PC-3 (cell line): ENCODE results near the gene DNAJA1. TPM values are rescaled to one million over a fixed set of nuclear protein-coding genes. Genes with fewer than 3 reads are reported as not detected.

ENCODE experiments used
- ATAC-seq: fragments of 200-7000 bp; cut with Tn5 transposase; 2 replicates; pipeline ENCODE4 v1.9.1; 2020; ENCODE audit warnings: mild to moderate bottlenecking, moderate library complexity
- BruUV-seq: library from RNA; stranded (reverse); fragments of 400-500 nt; replicated peaks from 2 replicates; lab custom pipeline; 2021; lab: Mats Ljungman, UMichigan
- CTCF ChIA-PET: fragments of 300-600 bp; sonication (Branson Sonifier 250); formaldehyde crosslinking; loops from one replicate; lab custom pipeline; 2022; ENCODE audit warnings: antibody characterized with exemption; lab: Charles Lee
- POLR2A ChIA-PET: fragments of 300-600 bp; sonication (Branson Sonifier 250); formaldehyde crosslinking; loops from one replicate; lab custom pipeline; 2022; ENCODE audit warnings: antibody characterized with exemption; ENCODE audit not compliant: unreplicated experiment; lab: Charles Lee
- DNase-seq: peaks from one replicate; pipeline ENCODE4 v3.0.0-alpha.2; 2015
- H2AFZ ChIP-seq: fragments of 300-600 bp; sonication (generic); 2 replicates; pipeline ENCODE4 v1.6.0; 2016; ENCODE audit warnings: antibody characterized with exemption, low read length
- H3F3A ChIP-seq: fragments of 300-600 bp; sonication (generic); one replicate; pipeline ENCODE4 v1.6.0; 2017; ENCODE audit warnings: antibody characterized with exemption, low read length, control low read depth, mild to moderate bottlenecking; ENCODE audit not compliant: unreplicated experiment
- H3K27ac ChIP-seq: fragments of 300-600 bp; sonication (generic); 2 replicates; pipeline ENCODE4 v1.5.1; 2016; ENCODE audit warnings: mild to moderate bottlenecking, low read length
- H3K27me3 ChIP-seq: fragments of 300-600 bp; sonication (generic); 2 replicates; pipeline ENCODE4 v1.6.1; 2016; ENCODE audit warnings: low read length, mixed read lengths
- H3K36me3 ChIP-seq: fragments of 300-600 bp; sonication (generic); 2 replicates; pipeline ENCODE4 v1.6.1; 2016; ENCODE audit warnings: low read depth, mixed run types, low read length, mixed read lengths
- H3K4me1 ChIP-seq: fragments of 300-600 bp; sonication (generic); 2 replicates; pipeline ENCODE4 v1.5.1; 2016; ENCODE audit warnings: low read length; ENCODE audit not compliant: insufficient read depth
- H3K4me2 ChIP-seq: fragments of 300-600 bp; sonication (generic); 2 replicates; pipeline ENCODE4 v1.6.0; 2016; ENCODE audit warnings: low read length
- H3K4me3 ChIP-seq: fragments of 300-600 bp; sonication (generic); 2 replicates; pipeline ENCODE4 v1.5.1; 2016; ENCODE audit warnings: mild to moderate bottlenecking, low read length, mixed read lengths
- H3K79me2 ChIP-seq: fragments of 300-600 bp; sonication (generic); 2 replicates; pipeline ENCODE4 v1.6.1; 2017; ENCODE audit warnings: low read length, mixed read lengths
- H3K9ac ChIP-seq: fragments of 300-600 bp; sonication (generic); 2 replicates; pipeline ENCODE4 v1.6.0; 2016; ENCODE audit warnings: mild to moderate bottlenecking, low read length
- H3K9me2 ChIP-seq: fragments of 300-600 bp; sonication (generic); replicated peaks from 2 replicates; pipeline ENCODE4 v1.6.1; 2016; ENCODE audit warnings: mixed run types, low read length, mixed read lengths
- H3K9me3 ChIP-seq: fragments of 300-600 bp; sonication (generic); 2 replicates; pipeline ENCODE4 v1.6.1; 2016; ENCODE audit warnings: low read length, mixed read lengths
- H4K20me1 ChIP-seq: fragments of 300-600 bp; sonication (generic); 2 replicates; pipeline ENCODE4 v1.6.1; 2016; ENCODE audit warnings: low read length, mixed read lengths
- CTCF ChIP-seq: fragments of 300-600 bp; sonication (generic); conservative IDR thresholded peaks from 2 replicates; pipeline ENCODE4 v1.5.1; 2017; ENCODE audit warnings: antibody characterized with exemption, low read depth, mild to moderate bottlenecking, low read length
- EZH2 ChIP-seq: fragments of 300-600 bp; sonication (generic); IDR thresholded peaks from one replicate; pipeline ENCODE4 v1.6.1; 2017; ENCODE audit warnings: antibody characterized with exemption, mild to moderate bottlenecking, low read length; ENCODE audit not compliant: unreplicated experiment
- EZH2phosphoT487 ChIP-seq: fragments of 300-600 bp; sonication (generic); IDR thresholded peaks from 2 replicates; pipeline ENCODE4 v1.6.1; 2018; ENCODE audit warnings: mild to moderate bottlenecking, antibody characterized with exemption, low read length, borderline replicate concordance
- intact Hi-C: fragments of 100-400 bp; cut with micrococcal nuclease; formaldehyde crosslinking; loops from 2 replicates; pipeline ENCODE4 v1.9.0; 2023
- total RNA-seq: library from RNA; depleted of rRNA; stranded (reverse); fragments of >200 nt; gene quantifications from 2 replicates; pipeline ENCODE4 v1.2.3, GENCODE V29; 2014

The DNAJA1 gene
- total RNA-seq, 1 experiment from 2014 or later, result 109 TPM

- Histone ChIP-seq H3K4me1 (no peaks in the 10 kb centered on the region), H4K20me1 (no peaks in the 10 kb centered on the region), H3K27me3 (no peaks in the 10 kb centered on the region), H3K79me2 (0 out of 2 replicates have a peak, but pooled peaks cover 1% of the 10 kb centered on the region), H3K9me3 (no peaks in the 10 kb centered on the region), H2AFZ (no peak overlapping the region), H3F3A (no peaks in the 10 kb centered on the region), H3K36me3 (peaks cover 18% of the 10 kb centered on the region; the same call in 1 of the 2 replicates), H3K4me2 (no peak overlapping the region), H3K9me2 (no peaks in the 10 kb centered on the region), H3K27ac (no peak overlapping the region), H3K9ac (no peak overlapping the region), H3K4me3 (no peak overlapping the region)
- intact Hi-C loops, result no loop called here
- DNase-seq, result no peak
- ChIA-PET POLR2A (no interaction called here), CTCF (no interaction called here)
- TF ChIP-seq EZH2, result no peak
- no peak for TF ChIP-seq EZH2phosphoT487
- no peak for TF ChIP-seq CTCF
- no TSS peak for BruUV-seq
- ATAC-seq, result no peak
Observed at GRCh38 chr9:33065157-33066076, 40.3 kb downstream of the DNAJA1 start.

- no peak for TF ChIP-seq EZH2phosphoT487
- intact Hi-C loops, result no loop called here
- no peaks in the 10 kb centered on the region for H3K9me2 ChIP-seq
- no peak for DNase-seq
- H3K9me3 ChIP-seq, result no peaks in the 10 kb centered on the region
- no peaks in the 10 kb centered on the region for H4K20me1 ChIP-seq
- H3F3A ChIP-seq, result no peaks in the 10 kb centered on the region
- H3K4me3 ChIP-seq, result no peak overlapping the region
- no peak overlapping the region for H3K9ac ChIP-seq
- H3K4me2 ChIP-seq, result no peak overlapping the region
- H3K27me3 ChIP-seq, result no peaks in the 10 kb centered on the region
- H3K4me1 ChIP-seq, result no peaks in the 10 kb centered on the region
- no TSS peak for BruUV-seq
- ATAC-seq, result no peak
- ChIA-PET POLR2A (no interaction called here), CTCF (no interaction called here)
- H2AFZ ChIP-seq, result no peak overlapping the region
- H3K27ac ChIP-seq, result no peak overlapping the region
- H3K79me2 ChIP-seq, result peaks cover 17% of the 10 kb centered on the region
- peaks cover 21% of the 10 kb centered on the region; the same call in 1 of the 2 replicates for H3K36me3 ChIP-seq
Observed at GRCh38 chr9:33068991-33069390, 43.9 kb downstream of the DNAJA1 start.

- H3K27ac ChIP-seq, result peak within 1 kb of the TSS; percentile 31
- peaks cover 35% of the 10 kb centered on the region for H3K79me2 ChIP-seq
- no peaks in the 10 kb centered on the region for H3F3A ChIP-seq
- no peaks in the 10 kb centered on the region for H3K27me3 ChIP-seq
- TF ChIP-seq EZH2 (no peak), EZH2phosphoT487 (no peak), CTCF (no peak)
- ATAC-seq (peak; percentile 97), DNase-seq (peak; percentile 94)
- no peaks in the 10 kb centered on the region for H3K9me3 ChIP-seq
- ChIA-PET CTCF (interaction anchor here (0.5 kb wide), 1 partner anchor 12 kb away, joined by 4 read pairs; no protein-coding TSS in a partner anchor), POLR2A (interaction anchor here (0.8 kb wide), 1 partner anchor 15 kb away, joined by 5 read pairs; no protein-coding TSS in a partner anchor)
- H3K36me3 ChIP-seq, result peaks cover 8% of the 10 kb centered on the region; the same call in 1 of the 2 replicates
- TSS peak; percentile 77 for BruUV-seq
- peak within 1 kb of the TSS; percentile 95 for H3K4me2 ChIP-seq
- intact Hi-C loops, result no loop called here
- no peaks in the 10 kb centered on the region for H3K9me2 ChIP-seq
- peak within 1 kb of the TSS; percentile 91 for H3K4me3 ChIP-seq
- no peaks in the 10 kb centered on the region for H4K20me1 ChIP-seq
- H3K4me1 ChIP-seq, result peaks cover 9% of the 10 kb centered on the region
- peak within 1 kb of the TSS; percentile 41 for H2AFZ ChIP-seq
- peak within 1 kb of the TSS; percentile 97 for H3K9ac ChIP-seq
Observed at GRCh38 chr9:33076046-33077004, 51.3 kb downstream of the DNAJA1 start, which contains the start of gene SMU1. Gene SMU1, minus strand, starts transcription at chr9:33076674. Its CDS starts 66 bp downstream, at chr9:33076608.
